Upper lobe of right lung (tissue), 1 donor: ENCODE results near the gene CD1D. TPM values are rescaled to one million over a fixed set of nuclear protein-coding genes. Genes with fewer than 3 reads are reported as not detected.
A peak's percentile ranks its signal among the peaks of the same experiment; 100 is the strongest.

ENCODE experiments used
- ATAC-seq: fragments of 200-7000 bp; cut with Tn5 transposase; one replicate; pipeline ENCODE4 v1.9.1; 2020; ENCODE audit warnings: mild to moderate bottlenecking, moderate library complexity
- DNase-seq: peaks from one replicate; pipeline ENCODE4 v3.0.0-alpha.2; 2020
- H3K27ac ChIP-seq: fragments of 200-600 bp; one replicate; pipeline ENCODE4 v1.8.0; 2022
- H3K27me3 ChIP-seq: fragments of 200-600 bp; one replicate; pipeline ENCODE4 v1.8.0; 2022; ENCODE audit warnings: mild to moderate bottlenecking
- H3K36me3 ChIP-seq: fragments of 200-600 bp; one replicate; pipeline ENCODE4 v1.8.0; 2022
- H3K4me1 ChIP-seq: fragments of 200-600 bp; one replicate; pipeline ENCODE4 v1.8.0; 2022
- H3K4me3 ChIP-seq: fragments of 200-600 bp; one replicate; pipeline ENCODE4 v1.8.0; 2022; ENCODE audit warnings: mild to moderate bottlenecking
- H3K9me3 ChIP-seq: fragments of 200-600 bp; one replicate; pipeline ENCODE4 v1.8.0; 2022
- CTCF ChIP-seq: fragments of 200-600 bp; IDR thresholded peaks from one replicate; pipeline ENCODE4 v1.8.0; 2022; ENCODE audit warnings: antibody characterized with exemption
- intact Hi-C: fragments of 100-400 bp; cut with DNase I; formaldehyde crosslinking; loops from one replicate; pipeline ENCODE4 v1.11.0; 2022
- total RNA-seq: library from RNA; stranded (reverse); fragmentation: NEBNext Ultra II Directional; extraction: Animal tissue kit (Norgen Biotek cat#: 25700); gene quantifications from one replicate; pipeline ENCODE4 v1.2.1, GENCODE V29; 2021
- donor health status: DM: no; HTN: yes; CAD: no; lungs with severe emphysema.

Gene CD1D
- total RNA-seq, 1 donor from 2014 or later, result 5.3 TPM

GRCh38 chr1:158149577-158150269 lies 31.0 kb upstream of the CD1D start:
- ATAC-seq, result peak; percentile 96
- intact Hi-C loops, result no loop called here
- no peaks in the 10 kb centered on the region for H3K27me3 ChIP-seq
- peak overlapping the region; percentile 45 for H3K4me3 ChIP-seq
- H3K9me3 ChIP-seq, result no peaks in the 10 kb centered on the region
- H3K27ac ChIP-seq, result peak overlapping the region; percentile 76
- peaks cover 18% of the 10 kb centered on the region for H3K4me1 ChIP-seq
- no peak for TF ChIP-seq CTCF
- peak; percentile 95 for DNase-seq
- no peaks in the 10 kb centered on the region for H3K36me3 ChIP-seq

GRCh38 chr1:158150523-158150922 lies 30.2 kb upstream of the CD1D start:
- Histone ChIP-seq H3K4me1 (peaks cover 15% of the 10 kb centered on the region), H3K9me3 (no peaks in the 10 kb centered on the region), H3K4me3 (no peak overlapping the region), H3K27me3 (no peaks in the 10 kb centered on the region), H3K27ac (peak overlapping the region; percentile 76), H3K36me3 (no peaks in the 10 kb centered on the region)
- intact Hi-C loops, result no loop called here
- DNase-seq (no peak), ATAC-seq (peak; percentile 73)
- no peak for TF ChIP-seq CTCF

GRCh38 chr1:158153179-158153578 lies 27.5 kb upstream of the CD1D start:
- no peak for TF ChIP-seq CTCF
- Histone ChIP-seq H3K4me3 (no peak overlapping the region), H3K27me3 (peaks cover 6% of the 10 kb centered on the region), H3K27ac (no peak overlapping the region), H3K36me3 (no peaks in the 10 kb centered on the region), H3K4me1 (peaks cover 13% of the 10 kb centered on the region), H3K9me3 (no peaks in the 10 kb centered on the region)
- intact Hi-C loops, result no loop called here
- DNase-seq (no peak), ATAC-seq (no peak)

- DNase-seq (no peak), ATAC-seq (no peak)
- intact Hi-C loops, result no loop called here
- Histone ChIP-seq H3K4me1 (peaks cover 11% of the 10 kb centered on the region), H3K4me3 (no peak overlapping the region), H3K27me3 (peaks cover 6% of the 10 kb centered on the region), H3K36me3 (no peaks in the 10 kb centered on the region), H3K9me3 (no peaks in the 10 kb centered on the region), H3K27ac (no peak overlapping the region)
- no peak for TF ChIP-seq CTCF
These were observed 26.8 kb upstream of the CD1D start for GRCh38 chr1:158153746-158154444.

- intact Hi-C loops, result no loop called here
- H3K9me3 ChIP-seq, result no peaks in the 10 kb centered on the region
- no peak overlapping the region for H3K27ac ChIP-seq
- peaks cover 6% of the 10 kb centered on the region for H3K27me3 ChIP-seq
- H3K4me1 ChIP-seq, result peaks cover 6% of the 10 kb centered on the region
- H3K4me3 ChIP-seq, result no peak overlapping the region
- H3K36me3 ChIP-seq, result no peaks in the 10 kb centered on the region
- ATAC-seq (no peak), DNase-seq (no peak)
- no peak for TF ChIP-seq CTCF
These were observed 26.2 kb upstream of the CD1D start for GRCh38 chr1:158154501-158154900.
